SK-N-DZ (cell line): ENCODE results near the gene RECK.
"Not testable (repeated sequence)": the region's sequence is repeated elsewhere in the genome, so short reads cannot be mapped to it uniquely, and the experiment has no call there.

Experiments used
- DNase-seq: peaks from one replicate; pipeline ENCODE4 v3.0.0-alpha.2; 2015; ENCODE audit warnings: low spot score

RECK gene

DNA sequence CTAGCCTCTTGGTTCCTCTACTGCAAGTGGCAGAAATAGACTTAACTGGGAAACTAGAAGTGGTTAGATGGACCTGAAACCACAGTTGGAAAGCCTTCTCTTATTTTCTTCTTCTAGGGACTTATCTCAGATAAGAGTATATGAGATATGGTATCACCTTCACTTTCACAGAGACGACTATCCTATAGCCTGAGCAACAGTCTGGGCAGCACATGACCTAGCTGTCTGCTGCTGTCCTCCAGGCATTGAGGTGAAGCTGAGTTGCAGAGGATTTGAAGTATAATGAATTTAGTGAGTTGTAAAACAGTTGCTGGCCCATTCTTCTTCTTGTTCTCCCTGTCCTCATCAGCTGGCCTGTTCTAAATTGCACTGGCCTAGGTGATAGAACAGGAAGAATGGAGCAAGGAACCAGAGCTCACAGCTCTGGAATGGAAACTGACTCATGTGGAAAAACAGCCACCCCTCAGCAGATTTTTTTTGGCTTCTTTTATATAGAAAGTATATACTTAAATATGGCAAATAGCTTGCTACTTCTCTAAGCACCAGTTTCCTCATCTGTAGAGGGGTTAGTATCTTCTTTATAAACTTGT is 27.8 kb downstream of the RECK start:
- DNase-seq = no peak

DNA sequence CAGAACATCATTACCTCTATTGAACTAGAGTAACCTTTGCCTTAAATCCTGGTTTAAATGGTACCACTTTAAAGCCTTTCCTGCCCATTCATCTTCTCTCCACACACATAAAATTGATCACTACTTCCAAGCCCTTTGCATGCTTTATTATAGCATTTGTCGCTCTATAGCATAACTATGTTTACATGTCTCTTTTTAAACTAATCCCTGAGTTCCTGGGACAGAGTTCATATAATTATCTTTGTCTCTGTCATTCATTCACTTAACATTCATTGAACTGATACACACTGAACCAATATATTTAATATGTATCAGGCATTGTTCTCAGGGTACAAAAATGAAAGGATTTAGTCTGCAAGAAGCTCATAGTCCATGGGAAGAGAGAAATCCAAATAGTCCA is 37.3 kb downstream of the RECK start:
- no peak for DNase-seq

DNA sequence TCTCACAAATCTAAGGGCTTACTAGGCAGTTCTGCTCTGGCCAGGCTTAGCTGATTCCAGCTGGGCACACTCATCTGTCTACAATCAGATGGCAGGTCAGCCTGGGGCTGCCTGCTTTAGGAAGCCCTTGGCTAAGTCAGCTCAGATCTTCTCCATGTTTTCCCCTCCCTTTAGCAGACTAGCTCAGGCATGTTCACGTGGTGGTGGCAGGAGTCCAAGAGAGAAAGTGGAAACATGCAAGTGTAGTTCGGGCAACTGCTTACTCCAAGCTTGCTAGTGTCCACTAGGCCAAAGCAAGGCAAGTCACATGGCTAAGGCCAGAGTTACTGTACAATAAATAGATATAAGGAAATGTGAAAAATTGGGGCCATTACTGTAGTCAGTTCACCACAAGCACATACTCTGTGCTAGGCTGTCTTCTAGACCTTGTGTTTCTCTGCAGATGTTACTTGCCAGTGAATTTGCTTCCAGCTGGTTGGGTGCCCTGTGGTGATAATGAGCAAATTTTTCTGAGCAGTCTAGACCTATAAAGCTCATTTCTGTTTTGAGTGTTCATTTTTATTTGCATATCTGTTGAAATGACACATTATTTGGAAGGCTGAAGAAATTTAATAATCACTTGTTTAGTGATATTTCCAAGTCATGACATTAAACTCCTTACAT is 38.3 kb downstream of the RECK start:
- no peak for DNase-seq

DNA sequence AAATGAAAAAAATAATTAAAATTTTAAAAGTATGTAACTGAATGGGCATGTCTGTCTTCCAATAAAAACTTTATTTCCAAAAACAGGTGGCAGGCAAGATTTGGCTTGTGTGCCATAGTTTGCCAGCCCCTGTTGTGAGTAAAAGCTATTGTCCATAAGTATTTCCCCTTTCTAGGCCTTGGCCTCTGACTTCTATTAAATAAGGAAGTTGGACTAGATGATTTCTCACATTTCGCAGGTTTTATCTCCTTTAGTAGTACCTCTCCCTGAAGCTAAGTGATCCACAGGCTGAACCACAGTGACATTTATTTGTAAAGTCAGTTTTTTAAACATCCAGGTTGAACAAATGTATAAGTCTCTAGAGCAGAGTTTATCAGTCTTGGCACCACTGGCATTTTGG is 41.3 kb downstream of the RECK start:
- no peak for DNase-seq

DNA sequence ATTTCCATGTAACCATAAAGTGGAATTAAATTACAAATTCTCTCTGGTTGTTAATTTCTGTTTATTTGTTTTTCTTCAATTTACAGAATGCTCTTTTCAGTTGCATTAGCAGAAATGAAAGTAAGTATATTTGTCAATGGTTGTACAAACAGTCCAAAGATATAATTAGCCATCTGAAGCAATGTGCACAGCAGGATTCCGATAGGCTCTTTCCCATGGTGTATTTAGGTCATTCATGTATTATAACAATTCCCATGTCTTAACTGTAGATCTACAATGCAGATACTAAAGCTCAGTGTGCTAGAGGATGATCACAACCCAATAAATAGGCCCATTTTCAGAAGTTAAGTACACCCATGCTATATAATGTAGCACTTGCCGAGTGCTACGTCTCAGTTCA is 43.8 kb downstream of the RECK start:
- no peak for DNase-seq

DNA sequence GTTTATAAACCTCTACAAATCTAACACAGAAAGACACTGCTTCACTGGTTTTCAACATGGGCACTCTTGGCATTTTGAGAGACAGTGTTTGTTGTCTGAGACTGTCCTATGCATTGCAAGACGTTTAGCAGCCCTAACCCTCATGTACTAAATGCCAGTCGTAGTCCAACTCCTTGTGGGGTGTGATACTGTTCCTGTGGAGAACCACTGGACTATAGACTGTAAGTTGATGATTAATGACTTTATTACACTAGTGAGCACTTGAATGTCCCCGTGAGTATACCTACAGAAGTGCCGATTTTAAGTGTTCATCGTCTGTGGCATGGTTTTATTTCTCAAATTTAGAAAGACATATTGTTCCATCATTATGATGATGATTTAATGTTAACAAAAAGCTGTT is 46.2 kb downstream of the RECK start:
- DNase-seq = no peak

DNA sequence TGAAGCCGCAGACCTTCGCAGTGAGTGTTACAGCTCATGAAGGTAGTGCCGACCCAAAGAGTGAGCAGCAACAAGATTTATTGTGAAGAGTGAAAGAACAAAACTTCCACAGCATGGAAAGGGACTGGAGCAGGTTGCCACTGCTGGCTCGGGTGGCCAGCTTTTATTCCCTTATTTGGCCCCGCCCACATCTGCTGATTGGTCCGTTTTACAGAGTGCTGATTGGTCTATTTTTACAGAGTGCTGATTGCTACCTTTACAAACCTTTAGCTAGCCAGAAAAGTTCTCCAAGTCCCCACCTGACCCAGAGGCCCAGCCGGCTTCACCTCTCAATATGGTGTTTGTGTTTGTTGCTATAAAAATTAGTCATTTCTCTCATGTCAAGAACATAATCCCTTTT is 49.7 kb downstream of the RECK start:
- no peak for DNase-seq

DNA sequence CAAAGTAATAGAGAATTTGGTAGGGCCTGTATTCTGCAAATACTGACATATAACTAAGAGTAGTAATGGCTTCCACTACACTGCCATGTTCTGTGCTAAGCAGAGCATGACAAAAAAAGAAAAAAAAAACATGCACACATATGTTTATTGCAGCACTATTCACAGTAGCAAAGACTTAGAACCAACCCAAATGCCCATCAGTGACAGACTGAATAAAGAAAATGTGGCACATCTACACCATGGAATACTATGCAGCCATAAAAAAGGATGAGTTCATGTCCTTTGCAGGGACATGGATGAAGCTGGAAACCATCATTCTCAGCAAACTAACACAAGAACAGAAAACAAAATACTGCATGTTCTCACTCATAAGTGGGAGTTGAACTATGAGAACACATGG is 50.3 kb downstream of the RECK start:
- DNase-seq = not testable (repeated sequence)

DNA sequence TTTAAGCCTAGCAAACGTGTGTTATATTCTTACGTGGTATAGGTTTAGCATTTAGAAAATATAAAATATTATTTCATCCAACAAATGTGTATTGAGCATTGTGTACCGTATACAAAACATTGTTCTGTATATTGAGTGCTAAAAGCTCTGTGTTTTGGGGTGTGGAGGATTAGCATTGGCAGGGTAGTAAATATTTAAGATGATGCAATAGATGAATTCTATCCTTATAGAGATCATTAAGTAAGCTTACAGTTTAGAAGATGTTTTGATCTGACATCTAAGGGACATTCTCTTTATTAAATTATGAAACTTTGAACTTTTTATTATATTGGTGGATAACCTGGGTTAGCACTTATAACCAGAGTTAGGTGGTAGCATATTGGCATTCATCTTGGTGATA is 51.3 kb downstream of the RECK start:
- DNase-seq = no peak

DNA sequence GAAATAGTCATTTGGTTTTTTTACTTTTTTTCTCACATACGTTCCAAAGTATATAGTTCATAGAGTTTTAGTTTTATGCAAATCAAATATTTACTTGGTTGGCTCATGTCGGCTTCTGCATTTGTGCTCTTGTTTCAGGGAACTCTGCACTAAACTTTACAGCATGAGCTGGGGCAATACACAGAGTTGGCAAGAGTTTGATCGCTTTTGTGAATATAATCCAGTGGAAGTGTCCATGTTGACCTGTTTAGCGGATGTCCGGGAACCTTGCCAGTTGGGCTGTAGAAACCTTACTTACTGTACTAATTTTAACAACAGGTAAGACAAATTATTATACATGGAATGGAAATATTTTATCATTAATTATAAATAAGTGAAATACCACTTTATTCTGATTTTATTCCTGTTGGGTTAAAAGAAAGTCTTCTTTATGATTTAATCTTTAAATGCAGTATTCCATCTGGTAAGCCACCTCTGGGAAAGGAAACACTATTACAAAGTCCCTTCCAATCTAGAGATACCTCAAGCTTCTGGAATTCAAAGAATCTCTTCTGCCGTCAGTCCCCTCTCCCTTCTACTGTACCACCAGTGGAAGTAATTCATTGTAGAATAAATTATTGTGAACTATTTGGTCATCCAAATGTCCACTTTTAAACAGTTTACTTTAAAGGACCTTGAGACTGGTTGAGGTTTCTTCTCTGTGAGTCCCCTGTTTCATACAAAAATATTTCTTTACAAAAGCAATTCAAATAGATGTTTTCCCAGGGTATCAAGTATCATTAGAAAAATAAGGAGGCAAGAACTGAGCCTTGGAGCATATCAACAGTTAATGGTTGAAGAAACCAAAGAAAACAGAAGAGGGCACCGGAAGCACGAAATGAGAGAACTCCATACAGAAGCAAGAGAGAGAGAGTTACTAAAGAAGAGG is 54.6 kb downstream of the RECK start:
- no peak for DNase-seq

DNA sequence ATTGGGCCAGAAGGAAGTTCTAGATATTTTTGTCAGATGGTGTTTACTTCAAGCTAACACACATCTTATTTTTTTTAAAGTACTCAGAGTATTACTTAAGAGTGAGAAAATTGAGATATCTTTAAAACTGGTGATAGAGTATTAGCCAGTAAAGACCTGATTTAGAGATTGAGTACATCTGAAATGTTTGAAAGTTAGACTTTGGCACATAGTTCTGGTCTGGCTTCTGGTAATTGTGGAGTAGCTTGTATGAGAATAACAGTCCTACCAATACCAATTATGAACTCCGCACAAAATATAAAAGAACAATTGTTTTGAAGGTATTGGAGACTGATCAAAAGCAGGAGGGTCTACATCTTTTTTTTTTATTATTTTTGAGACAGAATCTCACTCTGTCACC is 55.3 kb downstream of the RECK start:
- DNase-seq = no peak

DNA sequence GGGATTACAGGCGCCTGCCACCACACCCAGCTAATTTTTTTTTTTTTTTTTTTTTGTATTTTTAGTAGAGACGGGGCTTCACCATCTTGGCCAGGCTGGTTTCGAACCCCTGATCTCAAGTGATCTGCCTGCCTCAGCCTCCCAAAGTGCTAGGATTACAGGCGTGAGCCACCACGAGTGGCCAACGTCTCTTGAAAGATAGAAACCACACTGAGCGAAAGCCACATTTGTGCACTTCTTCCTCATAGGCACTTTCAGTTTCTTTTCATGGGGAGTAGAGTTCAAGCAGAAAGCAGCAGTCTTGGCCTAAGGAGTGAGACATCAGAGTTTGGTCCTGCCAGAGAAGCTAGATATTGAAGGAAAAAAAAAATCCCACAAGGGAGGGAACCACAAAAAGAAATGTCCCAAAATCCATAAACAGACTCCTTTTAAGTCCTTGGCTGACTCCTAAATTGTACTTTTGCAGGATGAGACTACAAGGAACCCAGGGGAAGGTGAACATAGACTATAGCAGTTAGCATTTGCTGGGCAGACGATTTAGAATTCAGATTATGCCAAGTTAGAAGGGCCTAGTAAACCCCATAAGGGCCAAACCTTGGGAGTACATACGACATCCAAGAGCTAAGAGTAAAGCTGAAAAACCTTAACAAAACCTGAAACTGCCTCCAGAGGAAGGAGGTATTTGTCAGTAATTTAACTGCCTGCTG is 55.9 kb downstream of the RECK start:
- DNase-seq = no peak

DNA sequence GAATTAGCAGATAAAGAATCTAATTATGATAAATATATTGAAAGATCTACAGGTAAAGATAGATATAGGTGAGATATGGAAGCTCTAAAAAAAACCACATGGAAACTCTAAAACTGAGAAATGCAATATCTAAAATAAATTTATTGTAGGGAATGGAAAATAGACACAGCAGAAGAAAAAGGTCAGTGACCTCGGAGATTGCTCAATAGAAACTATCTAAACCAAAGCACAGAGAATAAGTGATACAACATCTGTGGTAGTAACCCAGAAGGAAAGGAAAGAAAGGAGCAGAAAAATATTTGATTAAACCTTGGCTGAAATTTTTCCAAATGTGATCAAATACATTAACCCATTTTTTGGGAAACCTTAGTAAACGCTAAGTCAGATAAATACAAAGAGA is 56.7 kb downstream of the RECK start:
- DNase-seq = no peak

DNA sequence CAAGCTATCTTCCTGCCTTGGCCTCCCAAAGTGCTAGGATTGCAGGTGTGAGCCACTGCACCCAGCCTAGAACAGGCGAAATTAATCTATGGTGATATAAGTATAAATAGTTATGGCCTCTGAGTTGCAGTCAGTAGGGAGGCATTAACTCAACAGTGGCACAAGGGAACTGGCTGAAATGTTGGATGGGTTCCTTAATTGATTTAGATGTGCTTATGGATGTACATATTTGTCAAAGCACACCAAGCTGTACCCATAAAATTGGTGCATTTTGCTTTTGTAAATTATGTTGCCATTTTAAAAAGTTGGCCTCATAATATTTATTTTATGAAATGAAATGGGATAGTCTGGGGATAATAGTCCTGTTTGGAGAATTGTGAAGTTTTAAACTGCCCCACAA is 63.0 kb downstream of the RECK start:
- no peak for DNase-seq

DNA sequence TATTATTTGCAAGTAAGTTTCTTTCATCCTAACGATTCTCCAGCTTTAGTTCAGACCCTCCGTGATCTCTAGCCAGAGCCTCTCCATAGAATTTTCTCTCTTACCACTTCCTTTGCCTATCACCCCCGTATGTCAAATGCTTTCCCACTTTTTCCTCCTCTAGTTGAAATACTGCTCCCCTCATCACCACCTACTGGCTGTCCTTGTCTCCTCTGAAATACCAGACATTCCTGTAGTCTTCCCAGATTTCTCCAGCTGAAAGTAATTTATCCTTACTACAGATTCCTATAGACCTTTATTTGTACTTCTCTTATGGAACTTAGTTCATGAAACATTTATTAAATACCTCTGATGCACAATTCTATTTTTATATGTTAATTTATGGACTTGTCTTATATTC is 63.8 kb downstream of the RECK start:
- DNase-seq = no peak

DNA sequence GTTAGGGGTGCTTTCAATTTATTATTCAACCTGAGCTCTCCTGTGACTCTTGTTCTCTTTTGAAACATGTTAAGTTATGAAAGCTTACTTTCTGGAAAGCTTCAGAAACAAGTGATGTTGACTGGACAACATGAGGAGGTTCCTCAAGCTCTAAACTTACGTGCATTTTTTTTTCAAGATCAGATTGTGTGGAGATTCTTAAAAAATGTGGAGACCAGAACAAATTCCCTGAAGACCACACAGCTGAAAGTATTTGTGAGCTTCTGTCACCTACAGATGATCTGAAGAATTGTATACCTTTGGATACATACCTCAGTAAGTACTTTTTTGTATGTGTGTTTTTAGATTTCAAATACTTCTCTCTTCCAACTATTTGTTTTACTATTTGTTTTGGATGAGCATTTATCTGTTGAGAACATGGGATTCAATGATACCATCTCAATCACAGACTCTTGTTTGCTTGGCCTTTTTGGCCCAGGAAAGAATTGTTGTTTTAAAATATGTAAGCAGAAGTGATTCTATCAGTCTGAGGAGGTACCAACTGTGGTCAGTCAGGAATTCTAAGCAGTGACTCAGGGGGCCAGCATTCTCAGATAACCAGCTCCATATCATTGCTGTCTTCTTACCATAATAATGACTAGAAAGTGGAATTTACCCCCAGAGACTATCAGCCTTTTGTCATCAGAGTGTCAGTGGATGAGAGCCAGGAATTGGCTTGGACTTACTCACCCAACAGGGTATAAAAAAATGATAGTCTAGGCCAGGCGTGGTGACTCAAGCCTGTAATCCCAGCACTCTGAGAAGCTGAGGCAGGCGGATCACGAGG is 65.4 kb downstream of the RECK start:
- no peak for DNase-seq

DNA sequence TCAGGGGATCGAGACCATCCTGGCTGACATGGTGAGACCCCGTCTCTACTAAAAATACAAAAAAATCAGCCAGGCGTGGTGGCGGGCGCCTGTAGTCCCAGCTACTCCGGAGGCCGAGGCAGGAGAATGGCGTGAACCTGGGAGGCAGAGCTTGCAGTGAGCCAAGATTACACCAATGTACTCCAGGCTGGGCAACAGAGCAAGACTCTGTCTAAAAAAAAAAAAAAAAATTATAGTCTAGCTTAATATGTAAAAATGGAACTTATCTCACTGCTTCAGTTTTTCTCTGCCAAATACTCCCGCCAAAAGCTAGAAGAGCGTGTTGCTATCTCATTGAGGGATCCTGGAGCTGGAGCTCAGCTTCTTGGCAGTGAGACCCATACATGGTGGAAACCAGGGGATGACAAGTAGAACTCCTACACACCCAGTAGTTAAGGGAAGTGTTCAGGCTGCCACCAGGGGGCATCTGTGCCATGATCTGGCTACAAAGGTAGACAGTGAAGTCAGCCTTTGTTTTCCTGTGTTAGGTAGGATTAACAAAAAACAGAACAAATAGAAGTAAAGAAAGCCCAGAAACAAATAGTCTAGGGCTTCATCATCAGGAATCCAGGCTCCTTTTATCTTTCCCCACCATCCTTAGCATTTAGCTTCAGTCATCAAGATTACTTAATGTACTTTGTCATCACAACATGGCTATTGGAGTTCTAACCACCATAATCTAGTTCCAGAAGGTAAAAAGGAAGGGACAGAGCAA is 66.2 kb downstream of the RECK start:
- DNase-seq = peak; percentile 78

DNA sequence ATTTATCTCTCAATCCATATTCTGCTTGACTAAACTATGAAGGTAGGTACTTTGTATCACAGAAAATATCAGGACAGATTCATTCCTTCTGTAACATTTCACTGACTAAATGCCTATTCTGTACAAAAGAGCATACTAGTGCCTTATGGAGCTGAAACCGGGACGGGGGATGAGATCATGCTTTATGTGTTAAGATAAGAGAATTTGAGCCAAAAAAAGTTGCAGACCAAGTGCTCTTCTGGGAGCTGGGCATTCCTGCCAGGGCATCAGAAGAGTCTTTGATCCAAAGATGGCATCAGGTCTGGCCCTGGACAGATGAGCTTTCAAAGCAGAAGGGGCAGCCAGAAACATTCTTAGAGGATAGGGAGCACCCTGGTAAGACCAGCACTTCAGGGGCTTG is 72.4 kb downstream of the RECK start:
- no peak for DNase-seq

DNA sequence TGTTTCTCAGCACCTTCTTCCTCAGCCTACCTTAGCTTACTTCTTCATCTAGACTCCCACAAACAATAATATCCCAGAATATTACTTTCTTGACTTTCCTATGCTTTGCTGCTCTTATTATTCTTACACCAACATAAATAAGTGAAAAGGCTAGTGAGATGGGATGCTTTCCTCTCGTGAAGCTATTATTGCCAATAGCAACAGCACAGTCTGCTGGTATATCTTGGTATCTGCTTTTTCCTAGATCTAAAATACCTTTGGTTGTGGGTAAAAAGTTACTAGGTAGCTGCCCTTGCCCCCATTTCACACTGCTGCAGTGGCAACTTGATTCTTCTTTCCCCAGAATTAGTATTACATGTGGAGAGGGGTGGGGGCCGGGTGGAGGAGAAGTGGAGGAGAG is 73.7 kb downstream of the RECK start:
- DNase-seq = no peak

DNA sequence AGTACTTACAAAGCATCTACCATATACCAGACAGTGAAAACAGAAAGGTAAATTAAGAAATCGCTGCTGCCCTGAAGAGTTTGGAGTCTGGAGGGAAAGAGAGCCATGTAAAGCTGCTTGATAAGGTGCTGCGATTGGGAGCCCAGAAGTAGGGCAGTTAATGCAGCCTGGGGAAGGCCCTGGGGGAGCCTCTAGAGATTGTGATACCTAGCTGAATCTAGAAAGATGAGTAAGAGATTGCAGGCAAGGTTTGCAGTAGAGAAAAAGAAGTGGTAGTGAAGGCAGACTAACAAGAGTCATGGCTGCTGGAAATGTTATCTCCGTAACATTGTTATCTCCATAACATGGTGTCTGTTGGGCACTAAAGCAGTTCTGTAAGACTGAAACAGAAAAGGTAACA is 75.8 kb downstream of the RECK start:
- DNase-seq = no peak

DNA sequence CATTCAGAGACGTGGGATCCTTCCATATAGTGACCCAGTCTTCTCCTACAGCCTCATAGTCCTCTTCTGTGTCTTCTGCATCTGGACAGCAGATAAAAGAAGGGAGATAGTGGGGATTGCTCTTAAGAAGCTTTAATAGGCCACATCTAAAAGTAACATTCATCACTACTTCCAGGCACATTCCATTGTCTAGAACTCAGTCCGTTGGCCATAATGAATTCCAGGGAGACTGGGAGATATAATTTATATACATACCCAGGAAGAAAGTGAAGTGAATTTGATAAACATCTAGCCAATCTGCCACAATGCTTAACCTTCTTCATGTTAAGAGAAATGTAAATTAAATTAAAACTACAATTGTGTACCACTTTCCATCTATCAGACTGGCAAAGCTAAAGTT is 77.3 kb downstream of the RECK start:
- peak; percentile 29 for DNase-seq
